GM10266 (cell line): Measurements from ENCODE around the gene TMEM253.

Experiments used
- DNase-seq: peaks from one replicate; pipeline ENCODE4 v3.0.0; 2012; ENCODE audit errors: extremely low spot score
- CTCF ChIP-seq: IDR thresholded peaks from 2 replicates; pipeline ENCODE4 v1.5.1; 2012; ENCODE audit warnings: mild to moderate bottlenecking, low read depth; ENCODE audit not compliant: control insufficient read depth, insufficient read depth; ENCODE audit errors: missing control alignments

TMEM253 gene

DNA sequence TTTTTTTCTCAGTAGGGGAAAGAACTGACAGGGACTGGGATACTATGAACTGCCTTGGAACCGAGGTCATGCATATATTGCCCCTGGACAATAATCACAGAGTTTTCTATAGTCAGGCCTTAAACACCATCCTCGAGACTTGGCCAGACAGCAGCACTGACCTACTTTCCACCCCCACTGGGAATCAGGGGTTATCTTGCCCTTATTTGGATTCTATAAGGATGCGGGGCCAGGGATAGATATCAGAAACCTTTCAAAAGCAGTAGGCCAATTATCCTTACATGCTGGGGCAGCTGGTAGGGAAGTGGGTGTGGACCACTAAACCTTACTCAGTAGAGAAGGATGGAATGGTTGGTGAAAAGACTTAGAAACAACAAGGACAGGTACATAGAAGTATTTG lies 4.4 kb upstream of the TMEM253 start:
- no peak for DNase-seq

GRCh38 chr14:21096978-21097635 lies 3.8 kb upstream of the TMEM253 start:
- peak; percentile 28 for DNase-seq
- no peak for TF ChIP-seq CTCF

More for the DNA sequence above, 4.4 kb upstream of the TMEM253 start:
- TF ChIP-seq CTCF: no peak

DNA sequence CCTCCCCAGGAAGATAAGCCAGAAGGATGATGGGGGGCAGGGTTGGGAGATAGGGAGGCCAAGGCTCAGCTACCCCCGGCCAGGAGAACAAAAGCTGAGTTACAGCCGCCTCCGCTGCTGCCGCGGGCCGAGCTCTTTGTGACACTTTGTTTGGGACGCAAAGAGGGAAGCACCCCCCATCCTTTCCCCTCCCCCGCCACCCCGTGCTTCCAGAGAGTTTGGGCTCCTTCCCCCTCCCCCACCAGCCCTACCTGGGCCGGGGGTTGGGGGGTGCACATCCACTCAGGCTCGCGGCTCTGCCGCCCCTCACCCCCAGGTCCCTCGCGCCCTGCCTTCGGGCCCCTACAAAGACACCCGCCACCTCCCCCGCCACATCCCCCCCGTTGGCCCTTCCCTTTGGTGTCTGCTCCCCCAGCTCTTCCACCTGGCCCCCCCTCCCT lies 3.2 kb upstream of the TMEM253 start:
- TF ChIP-seq CTCF: no peak
- peak; percentile 42 for DNase-seq

DNA sequence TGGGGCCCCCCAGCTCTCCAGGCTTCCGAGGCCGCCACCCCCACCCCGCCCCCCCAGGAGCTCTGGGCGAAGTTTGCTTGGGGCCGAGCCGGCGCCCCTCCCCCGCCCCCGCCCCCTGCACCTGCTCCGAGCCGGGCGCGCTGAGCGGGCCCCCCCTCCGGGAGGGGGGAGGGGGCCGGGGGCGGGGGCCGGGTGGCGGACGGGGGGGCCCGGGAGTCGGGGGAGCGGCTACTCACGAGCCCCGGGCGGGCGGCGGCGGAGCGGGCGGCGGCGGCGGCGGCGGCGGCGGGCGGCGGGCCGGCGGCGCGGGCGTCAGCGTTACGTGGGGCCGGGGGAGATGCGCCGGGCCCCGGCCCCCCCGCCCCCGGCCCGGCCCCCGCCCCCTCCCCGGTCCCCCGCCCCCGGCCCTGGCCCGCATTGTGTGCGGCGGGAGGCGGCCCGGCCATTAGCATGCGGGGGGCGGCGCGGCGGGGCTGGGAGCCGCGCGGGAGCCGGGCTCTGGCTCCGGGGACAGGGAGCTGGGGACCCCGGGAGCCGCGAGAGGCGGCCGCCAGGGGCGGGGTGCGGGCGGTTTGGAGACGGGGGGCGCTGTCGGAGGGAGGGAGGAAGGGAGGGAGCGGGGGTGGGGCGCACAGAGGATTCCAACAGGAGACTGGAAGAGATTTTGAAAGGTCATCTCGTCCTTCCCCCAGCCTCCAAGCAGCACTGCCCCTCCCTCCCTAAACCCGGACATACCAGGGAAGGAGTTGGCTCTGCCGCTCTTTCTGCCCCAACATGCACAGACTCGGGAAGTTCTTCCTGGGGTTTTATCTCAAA lies 2.6 kb upstream of the TMEM253 start, which contains the start of gene ZNF219:
Gene ZNF219 (minus strand): TSS at position 580 of the 816 bp plus-strand sequence. CDS start 5,064 bp downstream, outside the sequence.
- TF ChIP-seq CTCF: no peak
- DNase-seq: peak; percentile 73

GRCh38 chr14:21098892-21099595 lies 1.8 kb upstream of the TMEM253 start:
- TF ChIP-seq CTCF: no peak
- DNase-seq: peak; percentile 20

DNA sequence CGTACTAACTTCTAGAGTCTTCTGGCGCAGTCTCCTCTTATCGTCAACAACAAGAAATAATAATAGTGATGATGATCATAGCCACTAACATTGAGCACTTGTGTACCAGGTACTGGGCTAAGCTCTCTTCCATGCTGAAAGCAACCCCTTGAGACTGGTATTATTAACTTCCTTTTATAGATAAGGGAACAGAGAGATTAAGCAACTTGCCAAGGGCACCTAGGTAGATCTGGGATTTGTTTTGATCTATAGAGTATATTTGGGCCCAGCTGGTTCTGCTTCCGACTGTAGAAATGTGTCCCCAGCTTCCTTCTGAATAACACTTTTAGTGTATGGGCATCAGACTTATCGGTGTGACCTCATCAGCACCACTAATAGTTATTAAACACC lies 1.3 kb upstream of the TMEM253 start:
- no peak for DNase-seq
- no peak for TF ChIP-seq CTCF

DNA sequence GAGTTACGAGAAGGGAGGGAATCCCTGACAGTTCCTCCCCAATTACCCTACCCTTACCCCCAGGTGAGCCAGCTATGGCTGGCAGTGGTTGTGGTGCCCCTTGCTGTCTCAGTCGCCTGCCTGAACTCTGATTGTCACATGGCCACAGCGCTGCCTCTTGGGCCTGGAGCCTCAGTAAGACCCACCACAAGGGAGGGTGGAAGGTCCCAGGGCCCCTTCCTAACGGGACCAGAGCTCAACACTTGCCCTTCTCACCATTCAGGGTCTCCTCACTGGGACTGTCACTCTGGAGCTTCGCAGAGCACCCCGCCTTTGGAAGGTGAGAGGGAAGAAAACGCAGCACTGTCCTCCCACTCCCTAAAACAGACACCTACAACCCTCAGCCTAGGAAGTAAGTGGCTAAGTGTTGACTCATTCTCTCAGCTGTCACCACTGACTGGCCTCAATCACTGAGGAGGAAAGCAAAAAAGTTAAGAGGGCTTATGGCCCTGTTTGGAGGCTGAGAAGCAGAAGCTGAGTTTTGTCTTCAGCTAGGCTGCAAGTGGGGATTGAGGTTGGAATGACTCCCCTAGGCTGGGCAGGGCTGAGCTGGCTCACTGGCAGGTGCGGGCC lies 1.0 kb downstream of the TMEM253 start:
- peak; percentile 12 for DNase-seq
- TF ChIP-seq CTCF: no peak
